ENCODE data around the gene PNMA8B.

DNA sequence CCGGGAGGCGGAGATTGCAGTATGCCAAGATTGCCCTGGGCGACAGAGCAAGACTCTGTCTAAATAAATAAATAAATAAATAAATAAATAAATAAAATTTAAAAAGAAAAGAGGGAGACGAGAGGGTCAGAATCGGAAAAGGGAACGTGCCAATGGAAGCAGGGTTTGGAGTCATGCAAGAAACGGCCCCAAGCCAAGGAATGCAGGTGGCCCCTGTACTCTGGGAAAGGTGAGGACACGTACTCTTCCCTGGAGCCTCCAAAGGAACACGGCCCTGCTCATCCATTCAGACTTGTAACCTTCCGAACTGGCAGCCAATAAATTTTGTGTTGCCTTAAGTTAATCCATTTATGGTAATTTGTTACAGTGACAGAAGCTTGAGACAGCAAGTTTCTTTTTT is 47.1 kb downstream of the PNMA8B start:
- TF ChIP-seq, protein P1, sequence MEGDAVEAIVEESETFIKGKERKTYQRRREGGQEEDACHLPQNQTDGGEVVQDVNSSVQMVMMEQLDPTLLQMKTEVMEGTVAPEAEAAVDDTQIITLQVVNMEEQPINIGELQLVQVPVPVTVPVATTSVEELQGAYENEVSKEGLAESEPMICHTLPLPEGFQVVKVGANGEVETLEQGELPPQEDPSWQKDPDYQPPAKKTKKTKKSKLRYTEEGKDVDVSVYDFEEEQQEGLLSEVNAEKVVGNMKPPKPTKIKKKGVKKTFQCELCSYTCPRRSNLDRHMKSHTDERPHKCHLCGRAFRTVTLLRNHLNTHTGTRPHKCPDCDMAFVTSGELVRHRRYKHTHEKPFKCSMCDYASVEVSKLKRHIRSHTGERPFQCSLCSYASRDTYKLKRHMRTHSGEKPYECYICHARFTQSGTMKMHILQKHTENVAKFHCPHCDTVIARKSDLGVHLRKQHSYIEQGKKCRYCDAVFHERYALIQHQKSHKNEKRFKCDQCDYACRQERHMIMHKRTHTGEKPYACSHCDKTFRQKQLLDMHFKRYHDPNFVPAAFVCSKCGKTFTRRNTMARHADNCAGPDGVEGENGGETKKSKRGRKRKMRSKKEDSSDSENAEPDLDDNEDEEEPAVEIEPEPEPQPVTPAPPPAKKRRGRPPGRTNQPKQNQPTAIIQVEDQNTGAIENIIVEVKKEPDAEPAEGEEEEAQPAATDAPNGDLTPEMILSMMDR (conservative IDR thresholded peaks at IDR 0.05) = no peak
- TF ChIP-seq ZFX (IDR thresholded peaks at IDR 0.05) = no peak

Data from C4-2B (cell line).